Kidney (tissue), 14 donors: ENCODE measurements around the gene ACAD11. TPM values are rescaled to one million over a fixed set of nuclear protein-coding genes. Genes with fewer than 3 reads are reported as not detected.

Experiments
- DNase-seq, 5 donors: peaks; one replicate each; pipeline ENCODE4 v3.0.0-alpha.2; 2013 to 2020
- FAIRE-seq: peaks from 2 replicates; lab custom pipeline; 2012; peaks lifted over from hg19 to GRCh38; lab: Jason Lieb, UNC
- H3K27ac ChIP-seq, 2 donors: one replicate each; pipeline ENCODE4 v1.7.0; 2013; ENCODE audit warnings: low read depth in 2 of 2, low read length in 2 of 2, inconsistent platforms in 1 of 2
- H3K27me3 ChIP-seq: one replicate; pipeline ENCODE4 v1.7.1; 2013; ENCODE audit warnings: low read length, inconsistent platforms; ENCODE audit not compliant: control insufficient read depth, insufficient read depth
- H3K36me3 ChIP-seq, 3 donors: one replicate each; pipeline versions ENCODE4 v1.7.0 to v1.7.1; 2013; ENCODE audit warnings: low read length in 3 of 3, control low read depth in 1 of 3, inconsistent platforms in 1 of 3; ENCODE audit not compliant: insufficient read depth in 3 of 3, control insufficient read depth in 2 of 3
- H3K4me1 ChIP-seq, 3 donors: one replicate each; pipeline versions ENCODE4 v1.7.0 to v1.7.1; 2013; ENCODE audit warnings: low read length in 3 of 3, inconsistent platforms in 1 of 3, low read depth in 1 of 3; ENCODE audit not compliant: control insufficient read depth in 2 of 3, insufficient read depth in 2 of 3
- H3K4me3 ChIP-seq, 3 donors: one replicate each; pipeline versions ENCODE4 v1.7.0 to v1.8.1; 2013; ENCODE audit warnings: low read length in 3 of 3, control low read depth in 1 of 3, inconsistent platforms in 1 of 3
- H3K9ac ChIP-seq, 3 donors: one replicate each; pipeline versions ENCODE4 v1.7.0 to v1.7.1; 2013; ENCODE audit warnings: low read length in 3 of 3, control low read depth in 1 of 3, inconsistent platforms in 1 of 3
- H3K9me3 ChIP-seq, 3 donors: one replicate each; pipeline versions ENCODE4 v1.7.0 to v1.7.1; 2013; ENCODE audit warnings: low read length in 3 of 3, control low read depth in 1 of 3, inconsistent platforms in 1 of 3; ENCODE audit not compliant: control insufficient read depth in 2 of 3, insufficient read depth in 1 of 3
- intact Hi-C: fragments of 100-400 bp; cut with DNase I; formaldehyde crosslinking; loops from one replicate; pipeline ENCODE4 v1.11.1; 2022
- polyA plus RNA-seq: library from polyadenylated mRNA; stranded (reverse); fragments of 350-450 nt; fragmentation: Illumina TruSeq; extraction: RNeasy Lipid Tissue Mini Kit (QIAGEN cat#74804); gene quantifications from one replicate; pipeline ENCODE4 v1.2.3, GENCODE V29; 2014; ENCODE audit warnings: low read depth, low replicate concordance; ENCODE audit not compliant: insufficient read depth
- total RNA-seq: library from RNA; stranded (reverse); fragmentation: NEBNext Ultra II Directional; extraction: Animal tissue kit (Norgen Biotek cat#: 25700); gene quantifications from one replicate; pipeline ENCODE4 v1.2.1, GENCODE V29; 2021
- TF ChIP-seq, protein P1 (sequence below): IDR thresholded peaks from 3 replicates; pipeline ENCODE4 v1.5.1; 2012; ENCODE audit warnings: mild to moderate bottlenecking, moderate library complexity, borderline replicate concordance; ENCODE audit not compliant: insufficient read depth; ENCODE audit errors: extremely low read depth
- donor health status: control.
- donor health status: control.
- donor health status: control.
- donor health status: control.
- donor health status: control.
- donor health status: DM: yes; HTN: yes; CAD: no.
- donor health status: Normal renal cell carcinoma (clear cell type).

ACAD11 gene
- total and polyA plus RNA-seq, 2 donors from 2014 or later: 21.4 to 47.7 TPM

DNA sequence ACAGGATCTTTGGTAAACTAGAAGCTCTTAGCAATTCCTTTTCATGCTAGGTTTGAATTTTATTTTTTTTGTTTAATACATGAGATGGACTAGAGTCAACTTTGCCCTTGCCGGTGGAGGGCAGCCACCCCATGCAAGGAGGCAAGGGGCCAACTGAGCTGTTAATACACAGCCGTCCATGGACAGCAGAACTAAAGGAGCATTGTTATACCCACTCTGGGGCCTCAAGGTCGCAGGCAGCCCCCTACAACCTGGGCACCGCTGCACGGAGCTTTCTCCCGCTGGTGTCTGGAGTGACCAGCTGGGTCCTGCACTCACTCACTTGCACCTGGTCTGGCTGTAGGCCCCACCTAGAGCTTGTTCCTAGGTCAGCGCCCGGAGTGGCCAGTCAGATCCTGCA, 110.4 kb downstream of the ACAD11 start:
- no peaks in the 10 kb centered on the region for H3K27me3 ChIP-seq
- H3K36me3 ChIP-seq: no peaks in the 10 kb centered on the region
- TF ChIP-seq, protein P1, sequence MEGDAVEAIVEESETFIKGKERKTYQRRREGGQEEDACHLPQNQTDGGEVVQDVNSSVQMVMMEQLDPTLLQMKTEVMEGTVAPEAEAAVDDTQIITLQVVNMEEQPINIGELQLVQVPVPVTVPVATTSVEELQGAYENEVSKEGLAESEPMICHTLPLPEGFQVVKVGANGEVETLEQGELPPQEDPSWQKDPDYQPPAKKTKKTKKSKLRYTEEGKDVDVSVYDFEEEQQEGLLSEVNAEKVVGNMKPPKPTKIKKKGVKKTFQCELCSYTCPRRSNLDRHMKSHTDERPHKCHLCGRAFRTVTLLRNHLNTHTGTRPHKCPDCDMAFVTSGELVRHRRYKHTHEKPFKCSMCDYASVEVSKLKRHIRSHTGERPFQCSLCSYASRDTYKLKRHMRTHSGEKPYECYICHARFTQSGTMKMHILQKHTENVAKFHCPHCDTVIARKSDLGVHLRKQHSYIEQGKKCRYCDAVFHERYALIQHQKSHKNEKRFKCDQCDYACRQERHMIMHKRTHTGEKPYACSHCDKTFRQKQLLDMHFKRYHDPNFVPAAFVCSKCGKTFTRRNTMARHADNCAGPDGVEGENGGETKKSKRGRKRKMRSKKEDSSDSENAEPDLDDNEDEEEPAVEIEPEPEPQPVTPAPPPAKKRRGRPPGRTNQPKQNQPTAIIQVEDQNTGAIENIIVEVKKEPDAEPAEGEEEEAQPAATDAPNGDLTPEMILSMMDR: no peak
- intact Hi-C loops: no loop called here
- H3K27ac ChIP-seq: no peak overlapping the region
- no peaks in the 10 kb centered on the region for H3K9me3 ChIP-seq
- no peak for FAIRE-seq
- H3K4me3 ChIP-seq: no peak overlapping the region
- peaks cover 0 to 9% (median 7%) of the 10 kb centered on the region in 3 donors for H3K4me1 ChIP-seq
- no peak for DNase-seq
- H3K9ac ChIP-seq: no peak overlapping the region

DNA sequence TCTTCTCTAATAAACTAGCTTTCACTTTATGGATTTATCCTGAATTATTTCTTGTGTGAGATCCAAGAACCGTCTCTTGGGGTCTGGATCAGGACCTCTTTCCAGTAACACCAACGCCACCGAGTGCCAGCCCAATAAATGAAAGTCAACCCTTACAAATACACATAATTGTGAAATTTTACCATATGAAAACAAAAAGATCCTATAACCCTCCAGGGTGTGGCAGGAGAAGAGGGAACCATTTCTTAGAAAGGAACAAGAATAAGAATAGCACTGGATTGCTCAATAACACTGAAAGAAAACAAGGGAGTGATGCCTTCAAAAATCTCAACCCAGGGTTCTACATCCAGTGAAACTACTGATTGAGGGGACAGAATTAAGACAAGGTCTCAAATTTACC, 114.1 kb downstream of the ACAD11 start:
- DNase-seq: no peak
- H3K27me3 ChIP-seq: no peaks in the 10 kb centered on the region
- intact Hi-C loops: no loop called here

DNA sequence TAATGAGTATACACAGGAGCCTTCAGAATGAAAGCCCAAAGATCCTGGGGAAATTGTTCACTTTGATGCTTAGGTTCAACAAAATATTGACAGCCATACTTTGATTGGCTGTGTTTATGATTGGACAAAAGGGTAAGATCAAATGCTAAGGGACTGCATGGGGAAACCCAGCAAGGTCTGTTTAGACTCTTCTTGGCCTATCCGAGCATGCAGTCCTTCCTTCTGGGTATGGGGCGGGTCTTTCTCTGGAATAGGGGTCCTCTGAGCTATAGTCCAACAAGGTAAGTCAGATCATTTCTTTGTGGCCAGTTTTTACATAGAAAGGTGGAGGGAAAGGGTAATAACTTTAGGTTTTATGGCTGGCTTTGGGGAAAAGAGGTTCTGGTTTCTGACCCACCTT, 115.5 kb downstream of the ACAD11 start:
- FAIRE-seq: no peak
- H3K9ac ChIP-seq: no peak overlapping the region
- H3K36me3 ChIP-seq: peaks cover 2 to 9% (median 3%) of the 10 kb centered on the region in 3 donors
- no peaks in the 10 kb centered on the region for H3K4me1 ChIP-seq
- no peak overlapping the region for H3K27ac ChIP-seq
- no peak overlapping the region for H3K4me3 ChIP-seq
- intact Hi-C loops: no loop called here
- TF ChIP-seq, protein P1: no peak
- no peaks in the 10 kb centered on the region for H3K9me3 ChIP-seq
- no peaks in the 10 kb centered on the region for H3K27me3 ChIP-seq
- no peak for DNase-seq

More for the DNA sequence above, 114.1 kb downstream of the ACAD11 start:
- H3K27ac ChIP-seq: no peak overlapping the region
- no peak for FAIRE-seq
- H3K9me3 ChIP-seq: no peaks in the 10 kb centered on the region
- TF ChIP-seq, protein P1: no peak
- no peak overlapping the region for H3K9ac ChIP-seq
- H3K4me3 ChIP-seq: no peak overlapping the region
- H3K36me3 ChIP-seq: peaks cover 1 to 3% (median 2%) of the 10 kb centered on the region in 3 donors
- peaks cover 0 to 7% (median 7%) of the 10 kb centered on the region in 3 donors for H3K4me1 ChIP-seq

DNA sequence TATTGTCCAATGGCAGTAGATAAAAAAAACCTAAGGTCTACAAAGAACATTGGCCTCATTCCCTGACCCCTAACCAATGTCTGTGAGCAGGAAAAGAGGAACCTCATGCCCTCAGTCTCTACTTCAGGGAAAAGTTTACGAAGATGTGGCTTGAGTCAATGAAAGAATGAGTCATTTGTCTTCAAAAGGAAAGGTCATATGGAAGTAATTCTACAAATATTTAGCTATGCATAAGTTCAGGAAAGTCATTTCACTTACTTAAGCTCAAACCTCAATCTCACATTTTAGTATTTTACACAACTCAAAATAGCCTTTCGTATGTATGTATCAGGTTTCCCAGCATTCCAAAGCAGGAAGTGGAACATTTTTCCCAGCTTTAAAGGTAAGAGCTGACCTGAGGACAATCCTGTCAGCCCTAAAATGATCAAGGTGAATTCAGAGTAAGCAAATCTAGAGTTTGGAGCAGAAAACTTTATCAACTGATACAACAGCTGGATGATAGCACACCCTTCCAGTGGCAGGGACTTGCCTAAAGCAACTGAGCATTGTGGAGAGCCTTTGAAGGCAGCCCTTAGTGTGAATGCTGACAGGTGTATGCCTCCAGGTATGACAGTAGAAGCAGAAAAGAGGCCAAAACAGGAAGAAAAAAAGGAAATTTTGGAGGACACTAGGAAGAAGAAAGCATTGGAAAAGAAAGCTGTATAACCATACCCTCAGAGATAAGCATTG, 116.4 kb downstream of the ACAD11 start:
- intact Hi-C loops: no loop called here
- TF ChIP-seq, protein P1: no peak
- no peaks in the 10 kb centered on the region for H3K4me1 ChIP-seq
- H3K4me3 ChIP-seq: no peak overlapping the region
- no peak overlapping the region for H3K9ac ChIP-seq
- DNase-seq (no peak), FAIRE-seq (no peak)
- peaks cover 2 to 9% (median 3%) of the 10 kb centered on the region in 3 donors for H3K36me3 ChIP-seq
- H3K27ac ChIP-seq: no peak overlapping the region
- H3K27me3 ChIP-seq: no peaks in the 10 kb centered on the region
- no peaks in the 10 kb centered on the region for H3K9me3 ChIP-seq
